ENCODE data around the gene FRY.

Gene FRY

GRCh38 chr13:32117701-32118100 lies 86.1 kb downstream of the FRY start:
- H4K20me1 ChIP-seq (ENCODE audit: insufficient read depth, low read length, poor library complexity, severe bottlenecking): no peaks in the 10 kb centered on the region
- H3K4me3 ChIP-seq (ENCODE audit: low read length, poor library complexity, severe bottlenecking): no peak overlapping the region
- H3F3A ChIP-seq (ENCODE audit: low read depth): no peaks in the 10 kb centered on the region; the same call in 1 of the 2 replicates
- no peaks in the 10 kb centered on the region for H3K9me3 ChIP-seq (ENCODE audit: insufficient read depth, low read depth, low read length)
- no peak overlapping the region for H2AFZ ChIP-seq (ENCODE audit: low read length)
- H3K9ac ChIP-seq (ENCODE audit: low read depth, low read length, poor library complexity, severe bottlenecking): no peak overlapping the region
- H3K36me3 ChIP-seq (ENCODE audit: insufficient read depth, low read length): no peaks in the 10 kb centered on the region
- TF ChIP-seq CTCF (conservative IDR thresholded peaks at IDR 0.05; ENCODE audit: low read length) (no peak), EZH2phosphoT487 (IDR thresholded peaks at IDR 0.05; ENCODE audit: borderline replicate concordance) (no peak)
- no peaks in the 10 kb centered on the region for H3K9me2 ChIP-seq (replicated peaks; ENCODE audit: low read depth, low read length)
- no peak overlapping the region for H3K4me2 ChIP-seq (ENCODE audit: low read depth, low read length, poor library complexity, severe bottlenecking)
- peaks cover 23% of the 10 kb centered on the region for H3K4me1 ChIP-seq (ENCODE audit: insufficient read depth, low read length, poor library complexity, severe bottlenecking)
- no peaks in the 10 kb centered on the region for H3K79me2 ChIP-seq (ENCODE audit: insufficient read depth, low read length)
- no peaks in the 10 kb centered on the region for H3K27me3 ChIP-seq (ENCODE audit: insufficient read depth, low read length, poor library complexity, severe bottlenecking)

GRCh38 chr13:32121316-32121715 lies 89.7 kb downstream of the FRY start:
- H3K79me2 ChIP-seq (ENCODE audit: insufficient read depth, low read length): no peaks in the 10 kb centered on the region
- no peaks in the 10 kb centered on the region for H3K36me3 ChIP-seq (ENCODE audit: insufficient read depth, low read length)
- H3K9ac ChIP-seq (ENCODE audit: low read depth, low read length, poor library complexity, severe bottlenecking): no peak overlapping the region
- H3K9me3 ChIP-seq (ENCODE audit: insufficient read depth, low read depth, low read length): no peaks in the 10 kb centered on the region
- TF ChIP-seq EZH2phosphoT487 (IDR thresholded peaks at IDR 0.05; ENCODE audit: borderline replicate concordance): no peak
- no peak for TF ChIP-seq CTCF (conservative IDR thresholded peaks at IDR 0.05; ENCODE audit: low read length)
- no peaks in the 10 kb centered on the region for H3K9me2 ChIP-seq (replicated peaks; ENCODE audit: low read depth, low read length)
- no peaks in the 10 kb centered on the region for H4K20me1 ChIP-seq (ENCODE audit: insufficient read depth, low read length, poor library complexity, severe bottlenecking)
- no peak overlapping the region for H3K4me3 ChIP-seq (ENCODE audit: low read length, poor library complexity, severe bottlenecking)
- H3F3A ChIP-seq (ENCODE audit: low read depth): no peaks in the 10 kb centered on the region
- H2AFZ ChIP-seq (ENCODE audit: low read length): no peak overlapping the region
- H3K4me1 ChIP-seq (ENCODE audit: insufficient read depth, low read length, poor library complexity, severe bottlenecking): peaks cover 2% of the 10 kb centered on the region
- no peak overlapping the region for H3K4me2 ChIP-seq (ENCODE audit: low read depth, low read length, poor library complexity, severe bottlenecking)
- H3K27me3 ChIP-seq (ENCODE audit: insufficient read depth, low read length, poor library complexity, severe bottlenecking): no peaks in the 10 kb centered on the region

- no peaks in the 10 kb centered on the region for H3K36me3 ChIP-seq (ENCODE audit: insufficient read depth, low read length)
- H2AFZ ChIP-seq (ENCODE audit: low read length): no peak overlapping the region
- no peaks in the 10 kb centered on the region for H3F3A ChIP-seq (ENCODE audit: low read depth)
- H3K9me3 ChIP-seq (ENCODE audit: insufficient read depth, low read depth, low read length): no peaks in the 10 kb centered on the region
- no peaks in the 10 kb centered on the region for H3K79me2 ChIP-seq (ENCODE audit: insufficient read depth, low read length)
- H3K9ac ChIP-seq (ENCODE audit: low read depth, low read length, poor library complexity, severe bottlenecking): no peak overlapping the region
- H3K4me2 ChIP-seq (ENCODE audit: low read depth, low read length, poor library complexity, severe bottlenecking): no peak overlapping the region
- no peaks in the 10 kb centered on the region for H4K20me1 ChIP-seq (ENCODE audit: insufficient read depth, low read length, poor library complexity, severe bottlenecking)
- no peak for TF ChIP-seq CTCF (conservative IDR thresholded peaks at IDR 0.05; ENCODE audit: low read length)
- no peak for TF ChIP-seq EZH2phosphoT487 (IDR thresholded peaks at IDR 0.05; ENCODE audit: borderline replicate concordance)
- no peak overlapping the region for H3K4me3 ChIP-seq (ENCODE audit: low read length, poor library complexity, severe bottlenecking)
- no peaks in the 10 kb centered on the region for H3K27me3 ChIP-seq (ENCODE audit: insufficient read depth, low read length, poor library complexity, severe bottlenecking)
- H3K9me2 ChIP-seq (replicated peaks; ENCODE audit: low read depth, low read length): no peaks in the 10 kb centered on the region
- H3K4me1 ChIP-seq (ENCODE audit: insufficient read depth, low read length, poor library complexity, severe bottlenecking): no peaks in the 10 kb centered on the region
Observed at GRCh38 chr13:32124743-32125142, 93.2 kb downstream of the FRY start.
